DLD1 (cell line): ENCODE data around the gene TNFRSF9.

Source experiments
- in situ Hi-C: cut with HindIII; loops from 2 replicates; pipeline ENCODE4 v1.10.0; 2017; ENCODE audit warnings: low sequenced_read_pairs

TNFRSF9 gene

DNA sequence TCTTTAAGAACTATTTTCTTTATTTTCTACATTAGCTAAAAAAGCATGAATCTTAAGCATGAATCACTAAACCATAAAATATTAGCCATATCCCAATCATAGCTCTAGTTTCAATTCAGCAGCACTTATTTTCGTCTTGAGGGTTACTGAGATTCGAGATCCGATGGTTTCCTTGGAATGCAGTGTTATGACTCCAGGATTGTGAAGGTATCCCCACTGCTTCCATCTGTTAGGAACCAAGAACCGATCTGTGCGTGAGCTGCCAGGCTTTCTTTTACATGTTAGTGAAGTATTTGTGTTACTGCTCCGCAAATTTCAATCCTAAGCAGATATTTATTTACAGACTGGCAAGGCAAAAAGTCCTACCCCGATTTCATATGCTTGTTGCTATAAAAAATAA lies 18.8 kb downstream of the TNFRSF9 start:
- in situ Hi-C loops, result loop anchor here (25.0 kb wide), 1 partner anchor 91 kb away; no protein-coding TSS in a partner anchor

DNA sequence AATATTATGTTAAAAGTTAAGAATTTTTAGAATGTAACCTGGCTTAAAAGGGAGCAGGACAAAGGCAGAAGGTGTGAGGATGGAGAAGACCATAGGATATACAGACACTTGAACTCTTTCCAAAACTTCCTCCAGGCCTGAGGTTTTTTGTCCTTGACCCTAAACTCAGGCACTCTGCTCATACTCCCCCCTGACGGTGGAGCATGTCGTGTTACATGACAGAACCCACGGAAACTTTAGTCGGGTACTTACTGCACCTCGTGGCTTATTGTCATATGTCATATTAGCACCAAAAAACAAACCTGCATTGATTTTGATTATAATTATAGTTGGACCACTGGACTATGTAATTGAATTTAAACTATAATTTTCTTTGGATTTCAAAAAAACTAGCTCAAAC lies 20.8 kb downstream of the TNFRSF9 start:
- in situ Hi-C loops, result loop anchor here (25.0 kb wide), 1 partner anchor 92 kb away; no protein-coding TSS in a partner anchor

DNA sequence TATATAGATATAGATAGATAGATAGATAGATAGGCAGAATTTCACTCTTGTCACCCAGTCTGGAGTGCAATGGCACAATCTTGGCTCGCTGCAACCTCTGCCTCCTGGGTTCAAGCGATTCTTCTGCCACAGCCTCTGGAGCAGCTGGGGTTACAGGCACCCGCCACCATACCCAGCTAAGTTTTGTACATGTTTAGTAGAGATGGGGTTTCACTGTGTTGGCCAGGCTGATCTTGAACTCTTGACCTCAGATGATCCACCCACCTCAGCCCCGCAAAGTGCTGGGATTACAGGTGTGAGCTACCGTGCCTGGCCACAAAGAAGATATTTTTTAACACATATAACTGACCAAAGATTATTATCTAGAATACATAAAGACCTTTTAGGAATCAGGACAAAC lies 22.7 kb downstream of the TNFRSF9 start:
- in situ Hi-C loops, result loop anchor here (25.0 kb wide), 1 partner anchor 94 kb away; no protein-coding TSS in a partner anchor

DNA sequence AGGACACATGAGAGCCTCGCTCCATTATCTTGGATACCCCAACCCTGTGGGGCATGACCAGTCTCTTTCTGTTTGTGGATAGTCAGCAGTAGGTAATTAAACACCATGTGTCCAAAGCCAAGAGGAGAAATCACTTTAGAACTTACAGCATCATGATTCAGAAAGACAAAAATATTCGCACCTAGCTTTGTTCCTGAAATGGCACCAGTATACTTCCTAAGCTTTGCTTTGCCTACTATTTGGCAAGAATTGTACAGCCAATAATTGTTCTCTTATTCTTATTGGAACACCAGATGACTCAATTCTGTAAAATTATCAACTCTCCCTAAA lies 24.2 kb downstream of the TNFRSF9 start:
- in situ Hi-C loops, result loop anchor here (25.0 kb wide), 1 partner anchor 96 kb away; no protein-coding TSS in a partner anchor

DNA sequence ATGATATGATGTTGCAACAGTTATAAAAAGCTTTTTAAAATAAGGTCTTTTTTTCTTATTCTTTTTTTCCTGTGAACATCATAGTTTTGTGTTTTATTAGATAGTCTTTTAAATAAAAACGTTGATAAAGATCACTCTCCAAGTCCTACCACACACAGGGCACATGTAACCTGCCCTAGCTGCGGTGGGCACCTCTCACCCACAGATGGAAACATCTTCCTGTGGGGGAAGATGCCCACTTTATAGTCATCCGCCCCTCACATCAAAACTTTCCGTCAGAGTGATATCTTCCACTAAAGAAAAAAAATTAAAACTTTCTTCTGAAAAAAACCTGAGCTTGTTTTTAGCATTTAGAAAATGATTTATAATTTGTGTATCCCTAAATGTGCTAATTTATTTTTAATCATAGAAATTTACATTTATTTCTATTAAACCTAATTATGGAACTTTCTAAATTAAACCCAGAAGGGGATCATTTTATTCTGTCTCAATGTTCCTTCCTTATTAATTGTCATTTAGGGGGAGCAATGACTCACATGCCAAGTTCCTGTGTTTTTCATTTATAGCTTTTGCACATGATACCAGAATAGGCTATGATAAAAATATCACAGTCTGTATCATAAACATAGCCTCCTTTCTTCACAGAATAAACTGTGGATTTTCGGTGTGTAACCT lies 24.7 kb downstream of the TNFRSF9 start:
- in situ Hi-C loops, result loop anchor here (25.0 kb wide), 1 partner anchor 96 kb away; no protein-coding TSS in a partner anchor

DNA sequence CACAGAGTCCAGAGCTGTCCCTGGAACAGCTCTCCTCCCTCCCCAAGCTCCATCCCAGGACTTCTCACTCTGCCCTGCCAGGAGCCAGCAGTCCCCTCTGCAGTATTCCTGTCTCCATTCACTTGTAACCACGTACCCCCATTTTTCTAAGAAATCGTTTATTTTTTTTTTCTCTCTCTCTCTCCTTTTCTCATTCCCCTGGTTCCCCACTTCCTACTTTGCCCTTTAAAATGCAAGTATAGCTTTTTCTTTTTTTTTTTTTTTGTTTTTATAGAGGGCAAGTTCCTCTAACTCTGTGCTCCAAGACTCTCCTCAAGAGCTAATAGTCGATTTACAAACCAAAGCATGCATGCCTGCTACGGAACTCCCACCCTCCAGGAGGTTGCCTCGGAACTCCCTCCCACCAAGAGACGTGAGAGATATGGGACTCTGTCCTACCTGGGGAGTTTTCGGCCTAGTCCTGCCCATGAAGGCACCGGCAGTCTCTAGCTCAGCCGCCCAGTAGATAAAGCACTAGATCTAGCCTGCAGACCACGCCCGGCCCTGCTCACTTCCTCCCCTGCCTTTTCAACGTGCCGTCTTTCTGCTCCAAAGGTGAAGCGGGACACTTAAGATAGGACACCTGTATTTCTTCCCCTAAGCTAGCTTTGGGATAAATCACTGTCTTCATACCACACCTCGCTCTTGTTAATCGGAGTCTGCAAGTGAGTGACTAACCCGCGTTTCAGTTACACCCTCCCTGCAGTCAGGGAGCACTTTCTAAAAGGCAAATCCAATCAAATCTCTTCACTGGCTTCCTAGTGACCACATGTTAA lies 27.7 kb downstream of the TNFRSF9 start:
- in situ Hi-C loops, result loop anchor here (25.0 kb wide), 1 partner anchor 99 kb away; no protein-coding TSS in a partner anchor

DNA sequence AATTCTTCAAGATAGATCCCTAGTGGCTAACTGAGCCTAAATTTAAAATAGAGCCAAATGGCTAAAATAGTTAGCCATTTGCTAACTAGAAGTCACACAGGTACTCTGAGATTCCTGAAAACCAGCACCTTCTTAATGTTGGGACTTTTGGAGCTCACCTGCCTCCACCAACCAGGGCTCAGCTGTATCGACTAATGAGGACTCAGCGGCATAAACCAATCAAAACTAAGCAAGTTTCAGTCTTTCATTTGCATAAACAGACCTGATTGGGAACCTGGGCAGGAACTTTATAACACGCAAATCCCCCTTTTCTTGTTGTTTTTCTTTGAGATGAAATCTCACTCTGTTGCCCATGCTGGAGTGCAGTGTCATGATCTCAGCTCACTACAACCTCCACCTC lies 28.5 kb downstream of the TNFRSF9 start:
- in situ Hi-C loops, result loop anchor here (25.0 kb wide), 1 partner anchor 100 kb away; no protein-coding TSS in a partner anchor

DNA sequence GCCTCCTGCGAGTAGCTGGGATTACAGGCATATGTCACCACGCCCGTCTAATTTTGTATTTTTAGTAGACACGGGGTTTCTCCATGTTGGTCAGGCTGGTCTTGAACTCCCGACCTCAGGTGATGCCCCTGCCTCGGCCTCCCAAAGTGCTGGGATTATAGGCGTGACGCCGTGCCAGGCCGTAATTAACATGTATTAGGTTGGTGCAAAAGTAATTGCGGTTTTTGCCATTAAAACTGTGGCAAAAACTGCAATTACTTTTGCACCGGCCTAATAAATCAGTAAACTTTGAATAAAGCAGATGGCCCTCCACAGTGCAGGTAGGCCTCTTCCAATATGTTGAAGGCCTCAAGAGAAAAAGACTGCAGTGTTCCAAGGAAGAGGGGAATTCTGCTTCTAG lies 35.4 kb downstream of the TNFRSF9 start:
- in situ Hi-C loops, result loop anchor here (25.0 kb wide), 1 partner anchor 107 kb away; no protein-coding TSS in a partner anchor

DNA sequence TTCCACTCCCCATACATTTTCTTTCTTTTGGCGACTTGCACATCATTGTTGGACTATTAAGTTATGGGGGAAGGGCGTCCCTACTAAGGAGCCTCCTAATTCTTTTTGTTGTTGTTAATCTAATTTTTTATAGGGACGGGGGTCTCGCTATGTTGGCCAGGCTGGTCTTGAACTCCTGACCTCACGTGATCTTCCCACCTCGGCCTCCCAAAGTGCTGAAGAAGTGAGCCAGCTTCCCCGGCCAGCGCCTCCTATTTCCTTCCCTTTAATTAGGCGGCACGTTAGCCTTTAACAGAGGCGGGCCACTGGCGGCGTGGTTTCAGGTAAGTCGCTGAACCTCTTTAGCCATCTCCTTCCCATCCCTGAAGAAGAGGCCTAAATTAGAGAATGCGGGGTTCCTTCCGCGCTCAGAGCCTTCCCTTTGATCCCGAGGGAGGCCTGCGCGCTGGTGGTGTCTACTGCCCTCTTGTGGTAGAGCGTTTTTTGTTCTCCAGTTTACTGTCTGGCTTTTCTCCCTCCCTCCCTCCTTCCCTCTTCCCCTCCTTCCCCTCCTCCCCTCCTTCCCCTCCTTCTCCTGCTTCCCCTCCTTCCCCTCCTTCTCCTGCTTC lies 38.1 kb downstream of the TNFRSF9 start:
- in situ Hi-C loops, result loop anchor here (25.0 kb wide), 1 partner anchor 110 kb away; no protein-coding TSS in a partner anchor

DNA sequence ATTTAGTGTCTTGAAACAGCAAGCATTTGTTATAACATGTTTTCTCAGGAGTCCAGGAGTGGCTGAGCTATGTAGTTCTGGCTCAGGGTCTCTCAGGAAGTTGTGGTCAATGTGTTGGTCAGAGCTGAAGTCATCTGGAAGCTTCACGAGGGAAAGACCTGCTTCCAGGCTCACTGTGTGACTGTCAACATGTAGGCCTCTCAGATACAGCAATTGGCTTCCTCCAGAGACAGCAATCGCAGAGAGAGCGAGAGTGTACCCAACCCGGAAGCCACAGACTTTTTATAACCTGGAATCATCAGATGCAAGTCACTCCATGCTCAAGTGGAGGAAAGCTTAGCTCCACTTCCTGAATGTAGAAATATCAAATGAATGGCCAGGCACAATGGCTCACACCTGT lies 40.9 kb downstream of the TNFRSF9 start:
- in situ Hi-C loops, result loop anchor here (25.0 kb wide), 1 partner anchor 113 kb away; no protein-coding TSS in a partner anchor

DNA sequence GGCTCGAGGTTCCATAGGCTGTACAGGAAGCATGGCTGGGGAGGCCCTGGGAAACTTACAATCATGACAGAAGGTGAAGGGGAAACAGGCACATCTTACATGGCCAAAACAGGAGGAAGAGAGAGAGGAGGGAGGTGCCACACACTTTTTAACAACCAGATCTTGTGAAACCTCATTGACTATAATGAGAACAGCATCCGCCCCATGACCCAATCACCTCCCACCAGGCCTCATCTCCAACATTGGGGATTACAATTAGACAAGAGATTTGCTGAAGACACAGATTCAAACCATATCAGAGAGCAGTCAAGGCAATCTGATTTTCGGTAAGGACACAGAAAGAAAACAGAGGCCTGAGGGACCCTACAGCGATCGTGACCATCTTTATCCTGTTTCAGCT lies 41.7 kb downstream of the TNFRSF9 start:
- in situ Hi-C loops, result no loop called here

DNA sequence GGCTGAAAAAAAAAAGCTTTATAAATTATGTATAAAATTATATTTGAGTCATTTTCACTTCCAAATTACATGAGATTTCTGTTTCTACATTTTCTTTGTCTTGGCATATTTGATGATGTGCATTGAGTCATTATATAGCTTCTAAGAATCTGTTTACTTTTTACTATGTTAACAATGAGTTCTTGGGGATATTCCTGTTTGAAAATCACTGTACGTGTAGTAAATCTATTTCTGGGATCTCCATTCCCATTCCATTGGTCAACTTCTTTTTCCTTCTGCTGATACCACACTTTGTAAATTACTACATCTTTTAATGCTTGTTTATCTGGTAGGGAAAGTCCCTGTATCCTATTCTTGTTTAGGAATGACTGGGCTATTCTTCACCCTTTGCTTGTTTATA lies 43.6 kb downstream of the TNFRSF9 start:
- in situ Hi-C loops, result no loop called here

DNA sequence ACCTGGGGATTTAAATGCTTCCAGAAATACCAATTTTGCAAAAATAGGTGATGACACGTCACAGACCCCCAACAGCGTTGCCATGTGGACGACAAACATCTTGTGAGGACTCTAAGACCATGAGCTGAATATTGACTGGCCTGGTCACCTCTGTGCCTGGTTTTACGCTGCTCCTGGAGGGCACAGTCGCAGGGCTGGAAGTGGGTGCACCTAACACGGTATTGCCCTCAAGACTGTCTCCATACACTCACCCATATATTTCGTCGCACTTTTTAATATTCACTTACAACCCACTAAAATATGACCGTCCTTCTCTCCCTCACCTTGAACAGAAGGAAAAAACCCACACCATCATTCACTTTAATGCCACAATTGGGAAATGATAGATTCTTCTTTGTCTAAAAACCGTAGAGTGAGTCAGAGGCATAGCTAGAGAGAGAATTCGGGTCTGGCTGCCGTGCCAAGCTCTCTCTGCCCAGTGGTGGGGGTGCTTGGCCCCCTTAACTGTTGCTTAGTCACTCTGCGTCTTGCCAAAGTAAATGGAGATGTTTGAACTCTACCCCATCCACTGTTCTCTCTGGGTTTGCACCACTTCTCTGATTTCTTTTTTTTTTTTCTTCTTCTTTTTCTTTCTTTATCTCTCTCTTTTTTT lies 47.0 kb downstream of the TNFRSF9 start:
- in situ Hi-C loops, result no loop called here

DNA sequence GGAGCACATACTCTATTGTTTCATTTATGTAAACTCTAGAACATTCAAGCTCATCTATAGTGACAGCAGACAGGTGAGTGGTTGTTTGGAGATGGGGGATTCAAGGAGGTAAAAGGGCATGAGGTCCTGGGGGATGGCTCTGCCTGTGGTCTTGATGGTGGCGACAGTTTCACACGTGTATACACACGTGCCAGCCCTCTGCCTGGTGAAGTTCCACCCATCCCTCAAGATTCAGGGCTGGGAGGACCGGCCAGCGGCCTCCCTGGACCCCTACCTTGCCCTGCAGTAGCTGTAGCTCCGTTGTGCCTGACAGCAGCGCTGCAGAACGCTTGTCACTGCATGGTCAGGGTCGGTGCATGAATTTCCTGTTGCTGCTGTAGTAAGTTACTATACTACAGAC lies 48.8 kb downstream of the TNFRSF9 start:
- in situ Hi-C loops, result no loop called here

DNA sequence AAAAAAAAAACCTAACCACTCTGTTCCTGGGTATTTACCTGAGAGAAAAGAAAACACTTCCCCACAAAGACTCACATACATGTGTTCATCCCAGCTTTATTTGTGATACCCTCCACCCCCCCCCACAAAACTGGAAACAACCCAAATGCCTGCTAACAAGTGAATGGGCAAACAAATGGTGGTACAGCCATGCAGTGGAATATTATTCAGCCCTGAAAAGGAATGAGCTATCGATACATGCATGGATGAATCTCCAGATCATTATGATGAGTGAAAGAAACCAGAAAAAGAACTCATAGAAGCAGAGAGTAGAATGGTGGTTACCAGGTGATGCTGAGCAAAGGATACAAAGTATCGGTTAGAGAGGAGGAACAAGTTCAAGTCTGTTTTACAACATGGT lies 49.8 kb downstream of the TNFRSF9 start:
- in situ Hi-C loops, result no loop called here

DNA sequence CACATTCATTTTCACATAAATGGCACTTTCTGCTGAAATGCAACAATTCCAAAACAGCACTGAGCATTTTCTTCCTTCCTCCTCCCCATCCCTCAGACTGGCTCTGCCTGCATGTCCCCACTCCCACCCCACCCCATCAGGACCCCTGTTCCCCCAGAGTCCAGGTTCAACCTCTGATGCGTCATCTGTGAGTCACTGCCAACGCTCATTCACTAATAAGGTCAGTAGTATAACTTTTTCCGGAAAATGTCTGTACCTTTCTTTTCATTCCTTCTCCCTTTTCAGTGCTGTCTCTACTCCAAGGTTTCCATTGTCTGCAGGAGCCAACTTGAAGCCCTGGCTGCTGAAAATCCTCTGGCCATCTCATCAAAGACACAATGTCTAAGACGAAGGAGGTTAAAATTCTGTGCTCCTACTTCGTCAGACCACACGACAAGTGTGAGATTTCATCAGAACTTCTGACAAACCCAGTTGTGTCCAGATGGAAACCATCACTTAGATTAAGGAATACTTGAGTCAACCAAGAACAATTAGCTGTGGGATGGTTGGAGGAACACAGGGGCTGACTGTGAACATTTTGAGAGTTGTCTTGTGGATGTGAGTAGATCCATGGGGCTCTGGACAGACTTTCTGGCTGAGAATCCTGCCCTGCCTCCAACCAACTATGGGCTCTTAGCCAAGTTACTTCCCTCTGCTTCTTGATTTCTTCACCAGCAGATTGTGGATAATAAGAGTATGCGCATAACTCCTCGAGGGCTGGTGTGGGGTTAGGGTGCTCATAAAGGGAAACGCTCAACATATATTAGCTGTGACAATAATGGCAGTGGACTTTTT lies 52.2 kb downstream of the TNFRSF9 start:
- in situ Hi-C loops, result no loop called here

DNA sequence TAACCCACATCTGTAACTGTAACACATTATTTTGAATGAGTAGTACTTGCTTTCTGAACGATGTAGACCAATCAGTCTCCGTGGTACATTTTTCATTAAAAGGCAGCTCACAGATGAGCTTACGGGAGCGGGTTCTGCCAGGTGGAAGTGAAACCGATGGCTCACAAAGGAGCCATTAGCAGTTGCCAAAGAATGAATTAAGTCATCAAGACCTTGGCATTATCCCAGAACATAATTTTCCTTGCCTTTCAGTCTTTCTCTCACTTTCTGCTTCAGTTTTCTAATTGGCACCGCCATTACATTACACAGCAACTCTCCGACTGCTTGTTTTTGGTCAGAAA lies 54.3 kb downstream of the TNFRSF9 start:
- in situ Hi-C loops, result no loop called here

DNA sequence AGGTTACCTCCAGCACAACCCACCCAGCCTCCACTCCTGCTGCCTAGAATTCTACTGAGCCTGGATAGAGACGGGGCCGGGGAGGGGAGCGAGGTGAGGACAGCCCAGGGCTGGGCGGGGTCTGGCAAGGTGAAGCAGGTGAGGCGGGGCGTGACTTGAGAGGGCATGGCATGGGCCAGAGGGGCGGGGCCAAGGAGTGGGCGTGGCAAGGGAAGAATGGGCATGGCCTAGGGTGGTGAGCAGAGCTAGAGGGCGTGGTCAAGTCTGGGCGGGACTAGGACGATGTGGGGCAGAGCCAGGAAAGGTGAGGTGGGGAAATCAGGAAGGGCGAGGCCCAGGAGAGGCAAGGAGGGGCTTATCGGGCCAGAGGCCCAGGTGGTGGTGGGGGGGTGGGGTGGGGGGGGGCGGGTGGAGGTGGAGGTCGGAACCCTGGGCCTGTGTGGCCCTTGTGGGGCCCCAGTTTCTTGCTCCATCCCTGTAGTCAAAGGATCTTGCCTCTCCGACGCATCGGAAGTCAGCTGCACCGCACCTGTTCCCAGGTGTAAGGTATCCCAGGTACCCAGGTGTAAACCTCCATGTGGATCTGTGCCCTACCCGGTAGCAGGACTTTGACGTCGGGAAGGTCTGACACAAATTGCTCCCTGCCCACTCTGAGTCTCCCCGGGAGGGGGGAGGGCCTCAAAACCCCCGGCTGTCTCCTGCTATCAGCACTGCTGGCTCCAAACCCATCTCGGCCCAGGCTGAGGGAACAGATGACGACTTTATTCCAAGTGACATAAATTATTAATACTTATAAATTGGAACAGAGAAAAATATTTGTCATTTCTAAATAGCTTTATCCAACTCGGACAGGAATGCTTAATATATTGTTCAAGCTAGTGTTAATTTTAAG lies 54.9 kb downstream of the TNFRSF9 start:
- in situ Hi-C loops, result no loop called here

DNA sequence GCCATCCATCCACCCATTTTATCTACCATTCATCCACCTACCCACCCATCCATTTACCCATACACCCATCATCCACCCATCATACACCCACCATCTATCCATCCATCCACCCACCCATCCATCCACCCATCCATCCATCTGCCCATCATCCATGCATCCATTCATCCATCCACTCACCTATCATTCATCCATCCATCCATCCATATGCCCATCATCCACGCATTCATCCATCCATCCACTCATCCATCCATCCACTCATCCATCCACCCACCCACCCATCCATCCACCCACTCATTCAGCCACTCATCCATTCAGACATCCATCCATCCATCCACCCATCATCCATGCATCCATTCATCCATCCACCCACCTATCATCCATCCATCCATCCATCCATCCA lies 55.9 kb downstream of the TNFRSF9 start:
- in situ Hi-C loops, result no loop called here
